Stimulated activated effector memory CD8-positive, alpha-beta T cell treated with anti-CD3 and anti-CD28 coated beads, Interleukin-12 subunit alpha, Interleukin-12 subunit beta, amount 100 ng/mL, for 72 hours (primary cell): ENCODE data around the gene SLC34A3.
A peak's percentile ranks its signal among the peaks of the same experiment; 100 is the strongest.

Source experiments
- ATAC-seq: fragments of 150-1000 bp; cut with Tn5 transposase; 2 replicates; pipeline ENCODE4 v1.10.0; 2021
- DNase-seq, 2 donors: peaks; one replicate each; pipeline ENCODE4 v3.0.0; 2021 to 2022; ENCODE audit warnings: low spot score in 2 of 2
- H3K27ac Mint-ChIP-seq: one replicate; pipeline ENCODE4 v1.8.0; 2022; ENCODE audit warnings: mild to moderate bottlenecking, mixed read lengths
- H3K36me3 Mint-ChIP-seq: one replicate; pipeline ENCODE4 v1.8.0; 2022; ENCODE audit warnings: mild to moderate bottlenecking, mixed read lengths
- H3K4me1 Mint-ChIP-seq: one replicate; pipeline ENCODE4 v1.8.0; 2022; ENCODE audit warnings: mixed read lengths
- H3K4me3 Mint-ChIP-seq: one replicate; pipeline ENCODE4 v1.8.0; 2022; ENCODE audit warnings: mild to moderate bottlenecking, mixed read lengths
- H3K9me3 Mint-ChIP-seq: one replicate; pipeline ENCODE4 v1.8.0; 2022; ENCODE audit warnings: mixed read lengths

SLC34A3 gene

DNA sequence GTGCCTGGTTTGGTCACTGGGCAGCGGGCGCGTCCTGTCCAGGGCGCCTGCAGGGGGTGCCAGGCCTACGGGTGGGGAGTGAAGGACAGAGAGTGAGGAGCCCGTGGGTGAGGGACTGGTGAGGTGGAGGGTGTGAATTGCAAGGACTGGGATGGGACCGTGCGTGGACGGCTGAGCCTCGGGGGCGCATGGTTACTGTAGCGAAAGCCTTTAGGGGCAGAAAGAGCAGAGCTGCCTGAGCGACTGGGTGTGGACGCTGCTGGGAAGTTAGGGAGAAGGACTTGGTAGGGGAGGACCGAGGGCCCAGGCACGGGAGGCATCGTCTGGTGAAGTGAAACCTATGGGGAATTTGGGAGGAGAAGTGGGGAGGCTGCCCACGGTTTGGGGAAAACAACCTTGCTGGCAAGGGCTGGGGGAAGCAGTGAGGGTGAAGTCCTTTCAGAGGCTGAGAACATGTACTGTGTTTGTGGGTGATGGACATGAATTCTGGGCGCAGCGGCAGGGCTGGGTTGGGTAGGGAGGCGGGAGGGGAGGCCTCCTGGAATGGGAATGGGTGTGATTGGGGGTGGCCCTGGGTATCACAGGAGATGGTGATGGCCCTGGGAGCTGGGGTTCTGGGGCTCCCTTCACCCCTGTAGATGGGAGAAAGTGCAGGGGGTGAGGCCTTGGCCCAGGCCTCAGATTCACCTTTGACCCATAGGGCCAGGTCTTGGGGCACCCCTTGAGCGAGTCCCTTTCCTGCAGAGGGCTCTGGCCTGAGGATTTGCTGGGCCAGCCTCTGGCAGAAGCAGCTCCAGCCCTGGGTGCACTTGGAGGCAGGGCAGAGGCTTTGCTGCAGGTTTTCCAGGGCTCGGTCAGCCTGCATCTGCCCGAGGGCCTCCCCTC is 45.1 kb downstream of the SLC34A3 start:
- Mint-ChIP-seq H3K9me3 (no peaks in the 10 kb centered on the region), H3K27ac (peak overlapping the region; percentile 77), H3K36me3 (peaks cover 12% of the 10 kb centered on the region), H3K4me3 (peak overlapping the region; percentile 11), H3K4me1 (peaks cover 33% of the 10 kb centered on the region)
- ATAC-seq (no peak), DNase-seq (no peak)

DNA sequence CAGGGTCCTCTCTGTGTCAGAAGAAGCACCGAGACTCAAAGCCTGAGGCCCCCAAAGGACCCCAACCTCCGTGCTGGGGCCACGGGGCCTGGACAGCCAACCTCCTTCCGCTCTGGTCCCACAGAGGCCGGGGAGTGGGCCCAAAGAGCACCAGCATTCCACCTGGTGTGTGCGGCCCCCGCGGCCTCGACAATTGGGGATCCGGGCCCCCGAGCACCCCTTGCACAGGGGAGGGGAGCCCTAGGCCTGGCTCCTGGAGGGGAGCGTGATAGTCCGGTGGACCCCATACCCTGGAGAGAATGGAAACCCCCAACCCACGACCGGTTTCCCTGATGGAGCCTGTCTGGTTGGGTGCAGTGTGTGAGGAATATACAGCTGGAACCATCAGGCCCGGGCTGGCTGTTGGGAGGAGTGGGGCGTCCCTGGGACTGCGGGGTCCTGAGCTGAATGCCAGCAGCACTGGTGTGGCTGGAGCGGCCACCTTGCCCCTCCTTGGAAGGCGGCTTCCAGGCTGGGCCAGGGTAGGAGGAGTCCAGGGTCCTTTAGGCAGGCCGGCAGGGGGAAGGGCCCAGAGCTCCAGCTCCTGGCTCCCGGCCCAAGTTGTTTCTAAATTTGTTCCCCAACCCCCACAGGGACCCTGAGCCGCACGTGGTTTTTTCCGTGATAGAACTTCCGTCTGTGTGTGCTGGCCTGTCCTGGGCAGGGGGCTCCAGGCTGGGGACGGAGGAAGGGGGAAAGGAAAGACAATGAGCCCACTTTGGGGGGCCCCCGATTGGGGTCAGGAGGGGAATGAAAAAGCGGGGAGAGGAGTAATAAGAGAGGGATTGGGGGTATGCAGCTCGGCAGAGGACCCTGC is 46.0 kb downstream of the SLC34A3 start:
- H3K4me1 Mint-ChIP-seq, result peaks cover 25% of the 10 kb centered on the region
- DNase-seq (no peak), ATAC-seq (no peak)

DNA sequence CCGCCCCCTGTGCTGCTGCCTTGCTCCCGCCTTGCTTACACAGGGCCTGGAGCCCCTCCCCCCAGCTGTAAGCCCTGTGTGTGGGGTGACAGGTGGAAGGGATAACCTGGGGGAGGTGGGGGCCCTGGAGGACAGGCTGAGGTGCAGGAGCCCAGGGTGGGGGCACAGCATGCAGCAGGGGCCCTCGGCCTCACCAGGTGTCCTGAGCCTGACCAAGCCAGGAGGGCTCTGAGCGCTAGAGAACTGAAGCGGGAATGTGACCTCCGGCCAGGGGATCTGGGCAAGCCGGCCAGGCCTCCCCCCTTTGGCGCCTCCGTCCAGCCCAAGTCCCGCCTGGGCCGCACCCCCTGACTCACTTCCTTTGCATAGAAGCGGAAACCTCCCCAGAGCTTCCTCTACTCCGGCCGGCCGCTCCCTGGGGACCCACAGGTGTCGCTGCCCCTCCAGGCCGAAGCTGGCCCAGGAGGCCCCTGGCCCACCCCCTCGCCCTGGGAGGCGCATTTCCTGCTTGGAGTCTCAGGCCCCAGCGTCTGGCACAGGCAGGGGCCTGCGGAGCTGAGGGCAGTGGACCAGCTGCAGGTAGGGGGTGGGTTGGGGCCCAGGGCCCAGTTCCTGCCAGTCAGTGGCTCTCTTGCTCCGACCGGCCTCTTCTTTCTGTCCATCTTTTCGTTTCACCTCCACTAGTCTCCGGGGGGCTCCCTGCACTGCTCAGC is 46.8 kb downstream of the SLC34A3 start, which contains the start of gene TOR4A:
Gene TOR4A (plus strand): TSS at position 398 of the 713 bp plus-strand sequence. CDS start 964 bp downstream, outside the sequence.
- peak; percentile 36 to 73 for DNase-seq
- H3K4me1 Mint-ChIP-seq, result peaks cover 25% of the 10 kb centered on the region

More for the DNA sequence above, 46.0 kb downstream of the SLC34A3 start:
- H3K36me3 Mint-ChIP-seq, result peaks cover 6% of the 10 kb centered on the region
- peak overlapping the region; percentile 83 for H3K4me3 Mint-ChIP-seq
- H3K9me3 Mint-ChIP-seq, result no peaks in the 10 kb centered on the region
- H3K27ac Mint-ChIP-seq, result peak overlapping the region; percentile 88

DNA sequence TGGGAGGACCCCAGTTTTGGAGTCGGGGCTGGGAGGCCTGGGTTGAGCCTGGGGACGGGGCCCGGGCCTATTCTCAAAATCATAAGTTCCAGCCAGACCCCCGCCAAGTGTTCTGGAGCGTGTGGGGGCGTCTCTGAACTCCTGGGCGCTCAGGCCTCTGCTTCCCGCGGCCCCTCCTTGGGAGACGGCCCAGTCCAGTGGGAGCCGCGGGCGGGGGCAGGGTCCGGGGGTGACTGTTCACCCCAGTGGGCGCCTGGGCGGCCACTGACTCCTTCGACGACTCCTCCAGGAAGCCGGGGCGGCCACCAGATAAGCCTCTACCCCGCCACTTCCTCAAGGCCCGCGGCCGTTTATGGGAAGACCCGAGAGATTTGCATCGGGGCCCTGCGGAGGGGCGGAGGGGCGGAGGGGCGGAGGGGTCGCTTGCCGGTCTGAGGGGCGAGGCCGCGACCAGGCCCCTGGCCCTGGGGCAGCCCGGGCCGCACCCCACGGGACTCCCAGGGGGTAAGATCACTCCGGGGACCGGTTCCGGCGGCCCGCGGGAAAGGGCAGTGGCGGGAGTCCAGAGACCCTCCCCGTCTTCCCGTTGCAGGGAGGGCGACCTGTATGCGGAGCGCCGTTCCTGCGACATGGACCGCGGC is 47.5 kb downstream of the SLC34A3 start:
- Mint-ChIP-seq H3K4me1 (peaks cover 25% of the 10 kb centered on the region), H3K36me3 (peaks cover 16% of the 10 kb centered on the region), H3K27ac (peak overlapping the region; percentile 88), H3K9me3 (no peaks in the 10 kb centered on the region), H3K4me3 (peak overlapping the region; percentile 83)
- ATAC-seq (peak; percentile 20), DNase-seq (no peak)

More for the DNA sequence above, 46.8 kb downstream of the SLC34A3 start, which contains the start of gene TOR4A:
- no peaks in the 10 kb centered on the region for H3K9me3 Mint-ChIP-seq
- peak within 1 kb of the TSS; percentile 83 for H3K4me3 Mint-ChIP-seq
- ATAC-seq, result peak; percentile 74
- H3K36me3 Mint-ChIP-seq, result peaks cover 13% of the 10 kb centered on the region
- H3K27ac Mint-ChIP-seq, result peak within 1 kb of the TSS; percentile 88

DNA sequence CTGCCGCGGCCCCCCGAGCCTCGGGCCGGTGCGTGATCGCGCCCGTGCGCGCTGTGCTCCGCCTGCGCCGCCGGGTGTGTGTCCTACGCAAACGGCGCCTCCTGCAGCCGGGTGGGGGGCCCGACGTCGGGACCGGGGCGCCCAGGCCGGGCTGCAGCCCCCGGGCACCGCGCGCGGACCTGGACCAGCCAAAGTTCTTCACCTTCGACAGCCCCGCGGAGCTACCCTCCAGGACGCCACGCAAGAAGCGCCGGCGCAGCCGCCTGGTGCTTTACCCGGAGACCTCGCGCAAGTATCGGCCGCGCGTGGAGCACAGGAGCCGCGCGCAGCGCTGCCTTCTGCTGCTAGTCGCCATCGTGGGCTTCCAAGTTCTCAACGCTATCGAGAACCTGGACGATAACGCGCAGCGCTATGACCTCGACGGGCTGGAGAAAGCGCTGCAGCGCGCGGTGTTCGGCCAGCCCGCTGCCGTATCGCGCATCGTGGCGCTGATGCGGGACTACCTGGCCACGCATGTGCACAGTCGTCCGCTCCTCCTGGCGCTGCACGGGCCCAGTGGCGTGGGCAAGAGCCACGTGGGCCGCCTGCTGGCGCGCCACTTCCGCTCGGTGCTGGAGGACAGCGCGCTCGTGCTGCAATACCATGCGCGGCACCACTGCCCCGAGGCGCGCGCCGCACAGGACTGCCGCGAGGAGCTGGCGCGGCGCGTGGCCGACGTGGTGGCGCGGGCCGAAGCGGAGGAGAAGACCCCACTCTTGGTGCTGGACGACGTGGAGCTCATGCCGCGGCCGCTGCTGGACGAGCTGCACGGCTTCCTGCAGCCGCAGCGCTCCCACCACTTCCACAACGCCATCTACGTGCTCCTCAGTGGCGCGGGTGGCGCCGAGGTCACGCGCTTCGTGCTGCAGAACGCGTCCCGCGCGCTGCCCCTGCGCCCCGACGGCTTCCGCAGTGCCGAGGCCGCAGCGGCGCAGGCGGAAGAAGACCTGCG is 48.3 kb downstream of the SLC34A3 start:
- no peak overlapping the region for H3K27ac Mint-ChIP-seq

DNA sequence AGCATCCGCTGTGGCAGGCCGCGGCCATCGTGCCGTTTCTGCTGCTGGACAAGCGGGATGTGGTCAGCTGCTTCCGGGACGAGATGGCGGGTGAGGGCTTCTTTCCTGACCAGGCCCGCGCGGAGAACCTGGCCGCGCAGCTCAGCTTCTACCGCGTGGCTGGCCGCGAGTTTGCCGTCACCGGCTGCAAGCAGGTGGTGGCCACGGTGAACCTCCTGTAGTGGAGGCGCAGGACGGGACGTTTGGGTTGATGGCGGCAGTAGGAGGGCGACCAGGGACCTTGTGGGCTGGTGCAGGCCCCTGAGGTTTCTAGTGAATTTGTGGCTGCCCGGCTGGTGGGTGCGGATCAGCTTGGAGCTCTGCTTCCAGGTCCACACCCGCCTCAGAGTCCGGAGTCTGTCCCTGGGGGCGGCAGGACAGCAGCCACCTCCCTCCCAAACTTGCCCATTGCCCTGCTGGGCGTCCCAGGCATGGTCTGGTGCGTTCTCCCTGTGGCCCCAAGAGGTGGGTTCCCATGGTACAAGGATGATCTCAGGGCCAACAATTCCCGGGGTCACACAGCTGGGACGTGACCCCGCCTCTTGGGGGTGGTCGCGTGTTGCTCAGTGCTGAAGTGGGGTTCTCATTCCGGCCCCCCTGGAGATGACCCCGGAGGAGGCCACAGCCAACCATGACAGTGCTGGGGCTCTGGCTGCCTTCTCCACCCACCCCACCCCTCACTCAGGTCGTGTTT is 49.2 kb downstream of the SLC34A3 start:
- Mint-ChIP-seq H3K36me3 (peaks cover 16% of the 10 kb centered on the region), H3K4me3 (no peak overlapping the region), H3K9me3 (no peaks in the 10 kb centered on the region), H3K27ac (no peak overlapping the region), H3K4me1 (peaks cover 17% of the 10 kb centered on the region)
- no peak for DNase-seq
- no peak for ATAC-seq

More for the DNA sequence above, 48.3 kb downstream of the SLC34A3 start:
- ATAC-seq, result no peak
- Mint-ChIP-seq H3K36me3 (peaks cover 16% of the 10 kb centered on the region), H3K4me3 (no peak overlapping the region), H3K4me1 (peaks cover 25% of the 10 kb centered on the region), H3K9me3 (no peaks in the 10 kb centered on the region)
- DNase-seq, result no peak

DNA sequence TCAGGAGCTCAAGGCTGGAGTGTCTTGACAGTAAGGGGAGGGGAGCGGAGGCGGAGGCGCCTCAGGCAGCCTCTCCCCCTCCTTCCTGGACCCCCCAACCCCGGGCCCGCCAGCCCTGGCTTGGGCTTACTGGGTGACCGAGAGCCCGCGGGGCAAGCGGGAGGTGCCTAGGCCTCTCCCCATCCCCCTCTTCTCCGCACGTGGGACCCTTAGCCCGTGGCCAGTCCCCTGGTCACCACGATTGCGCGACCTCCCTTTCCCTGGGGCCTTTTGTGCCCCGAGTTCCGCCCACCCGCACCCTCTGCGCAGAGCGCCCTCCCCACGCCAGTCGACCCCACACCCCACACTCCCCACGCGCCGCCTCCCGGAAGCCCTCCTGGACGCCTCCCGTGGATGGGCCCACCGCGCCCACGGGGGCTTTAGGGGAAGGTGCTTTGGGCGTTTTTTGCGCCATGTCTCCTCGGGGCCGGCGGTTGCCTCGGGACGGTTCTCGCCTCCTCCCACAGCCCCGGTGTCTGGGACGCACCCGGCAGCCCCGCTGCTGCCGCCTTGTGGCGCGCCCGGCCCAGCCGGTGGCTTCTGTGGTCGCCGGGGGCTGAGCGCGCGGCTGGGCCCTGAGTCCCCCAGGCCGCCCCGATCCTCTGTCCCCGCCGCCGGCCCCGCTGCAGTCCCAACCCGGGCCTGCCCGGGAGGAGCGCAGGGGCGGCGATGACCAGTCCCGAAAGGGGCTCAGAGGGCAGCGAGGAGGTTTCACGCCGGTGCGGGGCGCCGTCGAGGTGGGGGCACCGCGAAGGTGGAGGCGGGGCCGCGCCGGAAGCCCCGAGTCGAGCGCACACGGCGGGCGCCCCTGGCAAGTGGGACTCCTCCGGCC is 50.0 kb downstream of the SLC34A3 start:
- H3K4me3 Mint-ChIP-seq, result no peak overlapping the region

DNA sequence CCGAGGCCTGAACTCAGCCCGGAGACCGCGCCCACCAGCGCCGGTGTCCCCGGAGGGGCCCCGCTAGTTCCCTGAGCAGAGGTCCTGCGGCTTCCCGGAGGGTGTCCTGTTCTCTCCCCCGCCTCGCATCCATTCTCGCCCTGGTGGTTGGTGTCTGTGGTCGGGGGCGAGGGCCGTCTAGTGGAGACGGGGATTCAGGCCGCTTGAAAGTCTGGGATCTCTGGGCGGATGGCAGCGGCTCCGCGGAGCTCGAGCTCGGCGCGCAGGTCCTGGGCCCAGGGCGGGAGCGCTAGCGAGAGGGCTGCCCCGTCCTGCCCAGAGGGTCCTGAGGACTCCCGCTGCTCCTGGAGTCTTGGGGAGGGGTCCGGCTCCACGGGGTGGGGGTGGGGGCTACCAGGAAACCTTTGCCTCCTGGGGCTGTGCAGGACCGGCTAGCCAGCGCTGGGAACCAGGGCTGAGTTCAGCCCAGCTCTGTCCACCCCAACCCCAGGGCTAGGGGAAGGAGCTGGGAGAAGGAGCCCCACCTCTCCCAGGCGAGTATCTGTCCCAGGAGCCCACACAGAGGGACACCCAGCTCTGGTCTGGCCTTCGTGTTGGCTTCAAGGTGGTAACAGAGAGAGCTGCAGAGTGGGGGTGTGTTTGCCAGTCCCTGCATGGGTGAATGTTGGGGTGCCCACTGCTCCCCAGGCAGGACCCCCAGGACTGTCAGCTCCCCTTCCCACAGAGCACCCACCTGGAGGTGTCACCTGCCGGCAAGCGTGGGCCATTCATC is 50.8 kb downstream of the SLC34A3 start:
- Mint-ChIP-seq H3K27ac (no peak overlapping the region), H3K9me3 (no peaks in the 10 kb centered on the region), H3K36me3 (peaks cover 11% of the 10 kb centered on the region), H3K4me3 (no peak overlapping the region), H3K4me1 (peaks cover 8% of the 10 kb centered on the region)
- ATAC-seq (no peak), DNase-seq (no peak)

More for the DNA sequence above, 50.0 kb downstream of the SLC34A3 start:
- no peaks in the 10 kb centered on the region for H3K9me3 Mint-ChIP-seq
- peaks cover 10% of the 10 kb centered on the region for H3K4me1 Mint-ChIP-seq
- H3K36me3 Mint-ChIP-seq, result peaks cover 13% of the 10 kb centered on the region
- no peak overlapping the region for H3K27ac Mint-ChIP-seq
- DNase-seq, result no peak
- no peak for ATAC-seq
